Measurements from ENCODE around the gene AOAH.

The AOAH gene

DNA sequence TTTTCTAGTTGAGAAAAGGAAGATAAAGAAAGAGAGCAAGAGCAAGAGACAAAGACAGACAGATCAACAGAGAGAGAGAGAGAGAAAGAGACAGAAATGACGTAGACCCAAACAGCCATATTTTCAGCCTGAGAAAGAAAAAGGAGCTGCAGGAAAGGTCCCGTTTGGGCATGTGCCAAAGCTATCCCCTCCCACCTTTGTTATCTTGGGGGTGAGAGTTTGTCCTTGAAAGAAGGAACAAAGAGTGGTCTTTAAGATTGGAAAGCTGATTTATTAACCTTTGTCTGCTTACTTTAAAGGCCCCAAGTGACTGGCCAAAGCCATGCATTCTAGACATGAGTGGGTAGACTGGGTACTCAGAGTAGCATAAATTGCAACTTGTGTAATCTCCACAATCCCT is 98.2 kb downstream of the AOAH start:
- DNase-seq: no peak

DNA sequence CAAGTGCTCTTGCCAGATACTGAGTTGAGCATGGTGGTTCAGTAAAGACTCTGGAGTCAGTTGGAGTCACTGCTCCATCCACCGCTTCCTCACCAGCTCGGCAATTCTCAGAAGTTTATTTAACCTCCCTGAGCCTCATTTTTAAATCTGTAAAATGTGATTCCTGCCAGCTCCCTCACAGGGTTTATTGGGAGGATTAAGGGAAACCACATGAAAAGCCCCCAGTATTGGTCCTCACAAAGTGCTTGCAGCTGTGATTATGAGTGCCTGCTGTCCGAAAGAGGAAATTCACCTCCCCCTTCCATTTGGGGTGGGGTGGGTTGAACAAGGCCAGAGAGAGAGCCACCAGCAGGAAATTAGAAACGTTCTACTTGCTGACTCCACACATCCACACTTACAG is 99.0 kb downstream of the AOAH start:
- DNase-seq: no peak

DNA sequence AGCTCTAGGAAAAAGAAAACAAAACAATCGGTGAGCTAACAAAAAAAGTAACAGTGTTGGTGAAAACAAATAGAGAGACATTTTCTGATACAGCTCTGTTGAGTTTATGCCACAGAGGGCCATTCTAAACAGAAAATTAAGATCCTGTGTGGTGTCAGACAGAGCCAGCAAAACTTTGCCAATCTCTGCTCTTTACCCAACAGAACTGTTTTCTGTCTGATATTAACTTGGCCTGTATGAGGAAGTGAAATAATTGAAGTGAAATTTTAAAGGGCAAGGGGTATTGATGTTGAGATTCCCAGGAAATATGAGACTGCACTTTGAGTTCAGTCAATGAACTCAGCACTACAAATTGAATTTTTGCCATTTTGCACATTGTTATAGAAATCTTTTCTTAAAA is 101.0 kb downstream of the AOAH start:
- DNase-seq: no peak

DNA sequence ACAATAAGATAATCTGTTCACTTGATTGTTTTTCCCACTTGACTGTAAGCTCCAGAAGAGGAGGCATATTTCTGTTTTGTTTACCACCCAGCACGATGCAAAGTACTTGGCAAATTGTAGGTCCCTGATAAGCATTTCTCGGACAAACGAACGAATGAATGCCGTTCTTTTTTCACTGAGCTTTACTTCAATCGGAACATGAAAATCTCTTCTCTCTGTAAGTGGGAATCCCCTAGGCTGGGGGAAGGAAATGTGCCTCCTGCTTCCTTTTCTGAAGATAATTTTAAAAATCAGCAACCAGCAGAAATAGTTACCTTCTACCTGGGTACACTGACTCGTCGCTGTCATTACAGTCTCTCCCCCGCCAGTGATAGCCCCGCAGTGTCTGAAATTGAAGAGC is 102.9 kb downstream of the AOAH start:
- no peak for DNase-seq

DNA sequence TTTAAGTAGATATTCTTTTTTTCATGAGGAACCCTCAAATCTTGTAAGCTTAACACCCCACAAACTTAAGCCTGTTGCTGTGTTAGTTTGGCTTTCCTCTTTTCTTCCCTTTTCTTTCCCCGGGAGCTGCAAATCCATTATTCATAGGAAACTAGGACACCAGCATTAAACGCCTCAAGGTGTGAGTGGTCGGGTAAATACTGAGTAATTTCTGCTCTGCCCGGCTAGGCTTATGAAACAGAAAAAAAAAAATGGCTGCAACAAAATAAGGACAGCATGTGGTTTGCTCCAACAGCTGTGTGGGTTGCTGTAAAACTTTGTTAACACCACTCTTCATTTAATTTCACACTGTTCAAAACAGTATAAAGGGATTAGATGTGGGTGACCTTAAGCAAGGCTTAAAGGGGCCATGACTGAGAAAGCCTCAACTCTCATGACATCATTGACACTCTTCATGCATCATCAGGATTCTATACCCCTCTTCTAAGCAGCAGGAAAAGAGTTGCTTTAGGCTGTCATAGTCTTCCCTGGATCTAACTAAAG is 104.1 kb downstream of the AOAH start:
- no peak for DNase-seq

DNA sequence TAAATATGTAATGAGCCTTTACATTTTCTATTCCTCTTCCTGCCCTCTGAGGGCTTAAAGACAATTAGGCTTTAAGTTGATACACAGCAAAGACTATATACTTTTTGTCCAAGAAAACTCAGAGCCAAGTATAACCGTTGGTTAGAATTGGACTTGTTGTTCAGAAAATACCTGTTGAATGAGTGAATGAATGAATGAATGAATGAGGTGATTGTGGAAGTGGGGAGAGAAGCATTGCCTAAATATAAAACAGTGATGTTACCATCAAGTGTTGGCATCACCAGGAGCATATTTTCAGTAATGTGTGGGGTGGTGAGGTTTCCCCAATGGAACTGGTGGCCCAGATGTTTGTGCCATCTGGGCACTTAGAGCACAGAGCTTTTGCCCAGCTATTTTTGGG is 106.9 kb downstream of the AOAH start:
- no peak for DNase-seq

DNA sequence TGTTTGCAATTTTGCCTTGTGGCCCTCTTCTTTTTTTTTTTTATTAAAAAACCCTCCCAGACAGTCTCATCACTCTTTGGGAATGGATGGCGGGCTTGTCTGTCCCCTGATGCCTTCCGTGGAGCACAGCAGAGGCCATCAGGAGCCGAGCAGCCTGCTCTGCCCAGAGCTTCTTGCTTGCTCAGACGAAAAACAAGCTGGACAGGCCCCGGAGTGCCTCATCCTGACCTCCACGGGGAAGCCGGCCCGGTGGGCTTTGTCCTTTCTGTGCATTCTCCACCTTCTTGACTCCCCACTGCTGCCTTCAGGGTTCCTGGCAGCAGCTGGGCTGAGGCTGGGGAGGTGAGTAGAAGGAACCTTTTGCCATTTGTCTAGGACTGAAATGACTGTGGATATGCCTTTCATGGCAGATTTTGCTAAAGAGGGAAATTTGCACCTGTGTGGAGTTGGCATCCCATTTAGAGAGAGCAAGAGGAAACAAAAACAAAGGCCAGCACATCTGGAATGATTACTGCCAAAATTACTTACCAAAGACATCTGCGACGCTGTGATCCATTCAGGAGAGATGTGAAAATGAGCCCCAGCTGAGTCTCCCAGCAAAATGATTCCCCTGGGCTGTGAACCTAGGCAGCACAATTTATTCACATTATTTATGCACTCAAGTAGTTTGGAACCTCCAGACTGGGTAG is 108.3 kb downstream of the AOAH start:
- DNase-seq: no peak

DNA sequence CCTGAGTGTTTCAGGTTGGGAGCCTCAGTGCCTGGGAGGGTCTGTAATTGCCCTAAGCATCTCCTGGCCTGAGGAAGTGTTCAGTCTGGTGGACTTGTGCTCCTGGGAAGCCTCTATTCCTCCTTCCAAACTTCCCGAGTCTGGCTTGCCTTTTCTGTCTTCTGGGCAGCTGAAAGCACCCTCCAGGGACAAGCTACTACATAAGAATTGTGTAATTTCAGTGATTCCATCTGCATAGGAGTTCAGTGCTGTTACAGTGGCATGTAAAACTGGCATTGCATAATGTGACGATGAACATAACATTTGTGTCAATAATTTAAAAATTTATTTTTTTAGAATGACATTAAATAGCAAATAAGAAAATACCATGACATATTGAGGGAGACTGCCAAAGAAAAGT is 109.3 kb downstream of the AOAH start:
- no peak for DNase-seq

DNA sequence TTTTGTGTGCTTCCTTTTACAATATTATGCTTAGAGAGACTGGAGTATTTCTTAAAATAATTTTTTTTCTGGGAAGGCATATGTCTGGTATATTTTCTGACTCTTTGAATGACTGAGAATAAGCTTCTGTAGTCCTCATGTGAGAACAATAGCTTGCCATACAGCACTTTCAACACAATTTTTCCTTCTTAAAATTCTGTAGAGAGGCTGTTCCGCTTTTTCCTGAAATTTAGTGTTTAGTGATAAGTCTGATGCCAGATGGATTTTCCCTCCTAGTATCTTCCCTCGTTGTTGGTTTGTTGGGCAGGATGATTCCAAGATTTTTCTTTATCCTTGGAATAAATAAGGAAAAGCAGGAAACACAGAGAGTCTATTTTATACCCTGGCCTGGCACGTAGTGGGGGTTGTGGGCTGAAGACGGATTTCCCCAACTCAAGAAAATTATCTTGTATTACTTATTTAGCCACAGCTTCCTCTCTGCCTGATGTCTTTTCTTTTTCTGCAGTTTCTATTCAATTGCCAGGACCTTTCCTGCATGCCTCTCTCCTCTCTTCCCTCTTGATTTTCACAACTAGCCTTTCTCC is 111.2 kb downstream of the AOAH start:
- DNase-seq: no peak

DNA sequence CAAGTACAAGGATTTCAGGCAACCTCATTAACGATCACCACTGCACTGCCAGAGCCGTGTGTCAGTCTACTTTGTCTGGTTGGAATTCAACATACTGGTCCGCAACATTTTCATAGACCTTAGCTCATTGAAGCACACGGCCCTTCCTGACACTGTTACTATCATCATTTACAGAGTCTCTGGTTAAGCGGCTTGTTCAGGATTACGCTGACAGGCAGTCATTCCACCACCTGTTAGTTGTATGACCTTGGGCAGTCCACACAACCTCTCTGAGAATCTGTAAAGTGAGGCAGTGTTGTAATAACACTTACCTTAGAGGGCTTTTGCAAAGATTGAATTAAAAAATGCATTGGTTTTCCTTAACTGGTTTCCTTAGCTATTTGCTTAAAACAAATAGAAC is 112.6 kb downstream of the AOAH start:
- no peak for DNase-seq

DNA sequence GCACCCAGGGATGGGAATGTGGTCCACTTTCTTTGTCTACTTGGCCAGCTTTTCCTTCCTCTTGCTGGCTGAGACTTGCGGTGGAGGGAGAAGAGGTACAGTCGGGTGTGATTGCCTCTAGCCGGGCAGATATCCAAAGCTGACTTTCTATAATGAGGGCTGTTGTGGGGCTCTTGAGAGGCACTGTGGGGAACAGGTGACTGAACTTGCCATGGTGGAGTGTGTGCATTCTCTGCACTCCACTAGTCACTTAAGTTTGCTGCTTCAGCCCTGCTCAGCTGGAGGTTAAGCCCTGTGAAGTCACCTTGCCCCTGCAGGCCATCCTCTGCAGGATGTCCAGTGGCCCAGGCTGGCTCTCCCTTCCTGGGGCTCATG is 116.6 kb downstream of the AOAH start:
- no peak for DNase-seq

DNA sequence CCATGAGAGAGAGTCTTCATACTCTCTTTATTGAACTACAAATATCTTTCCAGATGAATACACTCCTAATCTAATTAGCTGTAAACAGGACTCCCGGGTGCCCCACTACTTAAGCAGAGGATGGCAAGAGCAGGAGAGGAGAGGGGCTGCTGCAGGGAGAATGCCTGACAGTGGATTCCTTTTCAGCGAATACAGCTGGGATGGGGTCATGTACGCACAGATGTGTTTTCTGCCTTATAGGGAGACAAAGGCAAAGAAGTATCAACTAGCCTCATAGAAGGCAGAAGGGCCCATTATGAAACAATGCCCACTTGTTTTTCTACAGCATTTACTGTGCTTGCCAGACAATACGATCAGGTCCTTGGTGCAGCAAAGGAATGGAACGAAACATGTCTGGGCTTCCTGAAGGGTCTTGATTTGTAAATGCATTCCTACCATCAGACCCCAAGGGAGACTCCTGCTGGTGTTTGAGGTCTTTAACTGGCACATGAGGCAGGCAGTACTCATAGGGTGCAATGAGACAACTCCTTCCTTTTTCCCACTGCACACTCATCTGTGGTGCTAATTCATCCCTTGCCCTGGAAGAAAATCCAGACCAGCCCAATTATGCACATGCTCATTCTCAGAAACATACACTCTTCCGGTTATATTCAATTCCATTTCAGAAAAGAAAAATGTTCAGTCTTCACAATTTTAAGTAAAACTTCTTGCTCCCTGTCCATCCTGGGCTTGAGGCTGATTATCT is 117.1 kb downstream of the AOAH start:
- no peak for DNase-seq

DNA sequence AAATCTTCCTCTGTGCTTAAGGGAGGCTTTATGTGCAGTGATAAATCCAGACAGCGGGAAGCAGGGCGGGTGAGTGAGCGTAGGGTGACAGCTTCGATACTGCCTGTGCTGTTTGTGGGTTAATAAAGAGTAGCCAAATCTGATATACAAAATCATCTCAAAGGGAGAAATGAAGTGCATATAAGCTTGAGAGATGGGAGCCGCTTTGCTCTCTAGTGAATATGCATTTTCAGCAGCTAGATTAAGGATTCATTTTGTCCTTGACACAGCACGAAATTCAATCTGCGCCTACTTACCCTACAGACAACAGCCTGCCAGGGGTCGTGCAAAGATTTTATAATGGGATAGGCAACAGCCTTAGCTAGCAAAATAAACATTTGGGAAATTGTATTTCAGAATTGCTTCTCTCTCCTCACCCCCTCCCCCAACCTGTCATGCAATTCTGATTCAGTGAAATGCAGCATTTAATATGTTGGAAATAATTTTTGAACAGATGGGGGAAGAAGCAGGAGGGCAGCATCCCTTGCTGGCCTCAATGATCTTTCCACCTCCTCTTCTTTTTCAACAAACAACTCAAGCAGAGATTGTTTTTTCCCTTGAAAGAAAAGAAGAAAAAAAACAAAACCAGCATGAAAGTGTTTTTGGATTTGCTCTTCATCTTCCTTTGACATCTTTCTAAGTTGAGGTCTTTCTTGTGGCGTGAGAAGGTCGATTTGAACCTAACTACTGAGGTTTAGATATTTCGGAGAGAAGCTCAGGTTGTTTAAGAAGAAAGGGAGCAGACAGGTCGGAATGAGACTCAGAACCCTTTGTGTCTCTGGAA is 117.9 kb downstream of the AOAH start:
- no peak for DNase-seq

DNA sequence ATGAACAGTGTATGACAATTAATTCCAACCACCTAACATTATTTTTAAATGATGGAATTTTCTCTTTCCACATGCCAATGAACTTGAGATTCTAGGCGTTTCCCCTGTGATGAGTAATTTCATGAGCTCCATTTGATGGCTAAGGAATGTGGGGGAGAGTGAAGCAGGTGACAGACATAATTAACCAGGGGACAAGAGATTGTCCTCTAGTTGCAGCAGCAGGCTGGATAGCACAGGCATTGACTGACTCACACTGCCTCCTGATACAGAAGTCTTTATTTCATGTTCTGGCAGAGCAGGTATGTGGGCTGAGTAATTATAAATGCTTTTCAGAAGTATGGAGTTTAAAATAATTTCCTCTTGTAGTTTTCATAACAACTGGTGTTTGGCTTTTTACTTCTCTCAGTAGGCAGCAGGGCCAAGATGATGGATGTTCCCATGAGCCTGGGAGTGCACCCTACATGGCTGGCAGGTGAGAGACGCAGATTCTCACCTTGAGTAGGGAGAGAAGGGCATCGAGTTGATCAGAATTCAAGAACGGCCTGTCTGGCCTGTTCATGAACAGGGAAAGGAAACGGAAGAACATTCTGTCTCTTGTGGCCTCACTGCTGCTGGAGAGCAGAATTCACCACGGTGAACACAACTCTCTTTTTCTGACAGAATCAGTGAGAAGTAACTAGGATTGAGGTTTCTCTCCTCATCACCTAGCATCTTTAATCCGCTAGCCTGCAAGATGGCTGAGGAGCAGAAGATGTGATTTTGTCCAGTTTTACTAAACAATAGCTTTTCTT is 118.8 kb downstream of the AOAH start:
- DNase-seq: no peak

DNA sequence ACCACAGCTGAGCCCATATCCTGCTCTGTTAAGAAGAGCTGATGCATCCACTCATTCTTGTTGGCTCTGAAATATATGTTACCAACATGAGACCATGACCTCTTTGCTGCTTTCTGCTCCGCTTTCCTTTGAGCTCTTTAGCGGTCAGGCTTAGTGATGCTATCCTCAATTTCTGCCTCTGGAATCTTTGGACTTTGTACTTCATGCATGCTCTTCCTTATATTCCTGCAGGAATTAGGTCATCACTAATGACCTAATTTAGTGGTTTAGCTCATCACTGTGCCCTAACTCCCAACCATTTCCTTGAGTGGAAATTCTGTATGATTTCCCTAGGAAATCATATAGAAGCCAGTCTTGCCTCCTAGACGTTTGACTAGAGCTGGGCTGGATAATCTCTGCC is 119.5 kb downstream of the AOAH start:
- no peak for DNase-seq

DNA sequence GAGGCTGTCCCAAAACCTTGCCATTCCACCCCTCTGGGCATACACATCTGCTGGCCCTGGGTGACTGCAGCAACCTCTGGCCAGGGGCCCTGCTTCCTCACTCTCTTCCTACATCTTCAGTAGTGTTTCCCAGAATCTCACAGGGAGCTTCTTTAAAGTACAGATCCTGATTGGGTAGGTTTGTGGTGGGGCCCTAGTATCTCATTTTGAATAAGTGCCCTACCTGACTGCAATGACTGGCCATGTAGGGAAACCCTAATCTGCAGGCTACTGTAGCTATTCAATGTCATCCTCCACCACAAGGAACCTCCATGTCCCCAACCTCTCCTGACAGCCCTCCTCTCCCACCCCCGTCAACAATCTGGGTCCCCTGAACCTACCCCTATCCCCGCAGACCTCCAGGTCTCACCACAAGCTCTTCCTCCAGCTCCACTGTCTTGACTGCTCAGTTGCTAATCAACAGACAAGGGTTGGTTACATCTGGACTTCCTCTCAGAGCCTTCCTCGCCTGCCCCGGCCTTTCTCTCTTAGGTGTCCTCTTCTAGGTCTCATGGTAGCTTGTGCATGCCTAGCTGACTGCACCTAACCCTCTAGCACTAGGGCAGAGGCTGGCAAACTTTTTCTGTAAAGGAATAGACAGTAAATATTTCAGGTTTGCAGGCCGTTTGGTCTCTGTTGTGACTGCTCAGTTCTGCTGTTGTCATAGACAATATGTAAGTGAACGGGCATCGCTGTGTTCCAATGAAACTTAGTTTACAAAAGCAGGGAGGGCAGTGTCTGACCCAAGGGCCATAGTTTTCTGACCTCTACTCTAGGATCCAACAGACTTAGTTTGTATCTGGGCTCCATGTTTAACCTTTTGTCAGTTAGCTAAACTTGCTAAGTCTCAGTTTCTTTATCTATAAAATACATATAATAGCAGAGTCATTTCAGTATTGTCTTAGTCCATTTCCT is 121.1 kb downstream of the AOAH start:
- no peak for DNase-seq

DNA sequence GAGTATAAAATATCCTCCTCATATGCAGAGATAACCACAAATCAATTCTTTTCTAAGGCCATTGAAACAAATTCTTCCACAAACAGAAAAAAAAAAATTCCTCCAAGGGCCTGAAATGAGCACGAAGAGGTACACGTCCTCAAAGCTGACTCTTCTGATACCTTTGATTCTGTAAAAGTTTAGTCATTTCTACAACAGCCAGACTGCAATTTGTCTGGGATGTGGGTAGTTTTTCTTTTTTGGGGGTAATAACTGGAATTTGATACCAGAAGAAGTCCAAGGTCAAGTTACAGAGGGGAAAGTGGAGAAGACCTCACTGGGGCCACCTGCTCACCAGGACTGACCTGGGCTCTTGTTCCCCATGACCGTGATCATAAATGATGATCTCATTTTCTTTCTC is 121.8 kb downstream of the AOAH start:
- DNase-seq: no peak

DNA sequence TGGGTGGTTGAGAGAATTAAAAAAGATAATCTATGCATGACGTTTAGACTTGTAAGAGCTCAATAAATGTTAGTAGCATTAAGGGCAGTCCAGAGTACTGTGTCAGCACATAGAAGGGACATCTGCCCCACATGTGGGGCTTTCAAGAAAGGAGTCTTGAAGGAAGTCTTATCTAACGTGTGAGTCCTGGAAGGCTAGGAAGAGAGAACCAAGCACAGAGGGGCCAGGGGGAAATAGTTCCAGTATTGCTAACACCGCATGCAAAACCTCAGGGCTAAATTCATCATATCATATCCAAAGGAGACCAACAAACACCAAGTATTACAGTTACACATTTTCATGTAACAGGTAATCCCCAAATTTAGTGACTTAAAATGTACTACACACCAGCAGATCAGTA is 122.7 kb downstream of the AOAH start:
- DNase-seq: no peak

DNA sequence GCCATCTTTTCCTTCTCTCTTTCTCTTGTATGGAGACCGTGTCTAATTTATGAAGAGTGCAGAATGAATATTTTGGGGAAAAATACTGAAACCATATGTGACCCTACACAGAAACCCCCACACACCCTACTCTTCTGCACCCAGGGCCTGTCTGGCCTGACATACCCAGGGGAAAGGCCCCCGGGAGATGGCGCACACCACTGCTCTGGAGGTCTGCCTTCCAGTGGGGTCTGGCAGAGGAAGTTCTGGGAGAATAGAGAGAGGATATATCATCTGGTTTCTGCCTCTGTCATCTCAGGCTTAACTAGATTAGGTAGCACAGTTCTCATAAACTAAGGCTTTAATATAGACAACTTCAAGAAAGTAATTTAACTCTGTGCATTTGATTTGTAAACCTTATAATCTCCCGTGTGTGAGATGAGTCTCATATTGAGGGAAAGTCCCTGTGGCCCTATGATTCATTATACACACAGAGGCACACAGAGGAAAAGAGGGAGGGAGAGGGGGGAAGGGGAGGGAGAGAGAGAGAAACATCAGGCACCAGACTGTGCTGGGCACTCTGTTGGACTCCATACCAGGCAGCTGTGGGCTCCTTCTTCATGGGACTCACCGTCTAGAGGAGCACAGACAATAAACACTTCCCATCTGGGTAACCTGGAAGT is 123.3 kb downstream of the AOAH start:
- DNase-seq: no peak

DNA sequence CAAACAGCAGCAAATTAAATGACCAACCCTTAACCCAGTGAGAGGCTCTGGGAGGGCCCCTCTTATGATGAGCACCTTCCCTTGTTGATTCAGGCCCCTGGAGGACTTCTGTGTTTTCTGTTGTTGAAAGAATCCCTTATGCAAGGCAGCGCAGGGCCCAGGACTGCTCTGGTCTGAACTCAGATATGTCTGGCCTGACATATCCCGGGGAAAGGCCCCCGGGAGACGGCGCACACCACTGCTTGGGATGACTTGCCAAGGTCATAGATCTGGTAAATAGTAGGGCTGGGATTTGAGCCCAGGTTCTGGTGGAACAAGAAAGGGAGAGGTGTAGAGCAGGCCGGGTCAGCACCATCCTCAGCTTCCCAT is 124.0 kb downstream of the AOAH start:
- no peak for DNase-seq
